Fibroblast of pulmonary artery (primary cell): ENCODE data around the gene ANLN.
"Not testable (repeated sequence)": the region's sequence is repeated elsewhere in the genome, so short reads cannot be mapped to it uniquely, and the experiment has no call there.

Experiments used
- DNase-seq: peaks from one replicate; pipeline ENCODE4 v3.0.0-alpha.2; 2010; ENCODE audit warnings: low read depth
- H3K4me3 ChIP-seq: replicated peaks from 2 replicates; pipeline ENCODE4 v1.5.1; 2011; ENCODE audit warnings: low read depth, mild to moderate bottlenecking, control low read depth, low read length, moderate library complexity
- CTCF ChIP-seq: IDR thresholded peaks from 2 replicates; pipeline ENCODE4 v1.5.1; 2011; ENCODE audit warnings: mild to moderate bottlenecking, control low read depth, low read length, inconsistent platforms; ENCODE audit errors: missing control alignments

The ANLN gene

DNA sequence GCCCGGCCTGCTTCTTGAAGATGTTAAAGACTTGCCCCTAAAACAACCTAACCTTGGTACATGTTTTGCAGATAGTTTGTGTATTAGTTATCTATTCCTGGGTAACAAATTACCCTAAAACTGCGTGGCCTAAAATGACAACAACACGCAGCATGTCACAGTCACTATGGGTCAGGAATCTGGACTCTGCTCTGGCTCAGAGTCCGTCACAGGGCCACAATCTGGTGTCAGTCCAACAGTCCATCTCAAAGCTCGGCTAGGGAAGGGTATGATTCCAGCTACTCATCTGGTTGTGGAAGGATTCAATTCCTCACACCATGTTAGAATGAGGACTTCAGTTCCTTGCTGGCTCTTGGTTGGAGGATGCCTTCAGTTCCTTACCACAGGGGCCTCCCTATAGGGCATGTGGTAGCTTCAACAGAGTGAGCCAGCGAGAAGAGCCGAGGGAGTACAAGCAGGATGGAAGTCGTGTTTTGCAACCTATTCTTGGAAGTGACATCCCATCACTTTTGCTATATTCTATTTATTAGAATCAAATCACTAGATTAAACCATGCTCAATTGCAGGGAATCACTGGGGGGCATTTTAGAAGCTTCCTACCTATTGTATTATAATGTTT lies 71.3 kb downstream of the ANLN start:
- H3K4me3 ChIP-seq, result no peak overlapping the region
- no peak for TF ChIP-seq CTCF
- DNase-seq, result no peak

DNA sequence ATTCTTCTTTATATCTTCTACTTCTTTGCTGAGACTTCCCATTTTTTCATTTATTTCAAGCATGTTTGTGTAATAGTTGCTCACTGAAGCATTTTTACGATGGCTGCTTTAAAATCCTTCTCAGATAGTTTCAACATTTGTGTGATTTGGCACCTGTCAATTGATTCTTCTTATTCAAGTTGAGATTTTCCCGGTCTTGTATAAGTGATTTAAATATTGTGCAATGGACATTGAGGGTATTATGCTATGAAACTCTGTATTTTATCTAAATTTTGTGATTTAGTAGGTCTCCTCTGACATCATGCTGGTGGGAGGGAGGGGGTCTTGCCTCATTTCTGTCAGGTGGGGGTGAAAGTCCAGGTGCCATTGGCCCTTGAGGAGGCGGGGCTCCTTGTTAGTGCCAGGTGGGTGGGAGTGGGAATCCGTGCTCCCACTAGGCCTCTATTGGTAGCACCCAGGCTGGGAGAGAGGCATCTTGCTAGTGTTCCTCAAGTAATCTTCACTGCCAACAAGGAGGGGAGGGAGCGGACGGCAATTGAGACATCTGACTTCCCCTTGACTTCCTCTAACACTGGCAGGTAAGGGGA lies 73.0 kb downstream of the ANLN start:
- no peak overlapping the region for H3K4me3 ChIP-seq
- TF ChIP-seq CTCF, result no peak
- DNase-seq, result no peak

- no peak for DNase-seq
- TF ChIP-seq CTCF, result no peak
- no peak overlapping the region for H3K4me3 ChIP-seq
Measured at GRCh38 chr7:36464271-36464670, 74.6 kb downstream of the ANLN start.

DNA sequence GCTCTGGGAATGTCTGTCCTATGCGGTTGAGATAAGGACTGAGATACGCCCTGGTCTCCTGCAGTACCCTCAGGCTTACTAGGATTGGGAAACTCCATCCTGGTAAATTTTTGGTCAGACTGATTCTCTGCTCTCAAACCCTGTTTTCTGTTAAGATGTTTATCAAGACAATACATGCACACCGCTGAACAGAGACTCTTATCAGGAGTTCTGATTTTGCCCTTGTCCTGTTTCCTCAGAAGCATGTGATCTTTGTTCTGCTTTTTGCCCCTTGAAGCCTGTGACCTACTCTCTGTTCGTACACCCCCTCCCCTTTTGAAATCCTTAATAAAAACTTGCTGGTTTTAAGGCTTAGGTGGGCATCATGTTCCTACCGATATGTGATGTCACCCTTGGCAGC lies 76.3 kb downstream of the ANLN start:
- not testable (repeated sequence) for DNase-seq, H3K4me3 ChIP-seq

GRCh38 chr7:36468370-36469101 lies 78.9 kb downstream of the ANLN start:
- no peak for TF ChIP-seq CTCF
- DNase-seq, result no peak
- no peak overlapping the region for H3K4me3 ChIP-seq

DNA sequence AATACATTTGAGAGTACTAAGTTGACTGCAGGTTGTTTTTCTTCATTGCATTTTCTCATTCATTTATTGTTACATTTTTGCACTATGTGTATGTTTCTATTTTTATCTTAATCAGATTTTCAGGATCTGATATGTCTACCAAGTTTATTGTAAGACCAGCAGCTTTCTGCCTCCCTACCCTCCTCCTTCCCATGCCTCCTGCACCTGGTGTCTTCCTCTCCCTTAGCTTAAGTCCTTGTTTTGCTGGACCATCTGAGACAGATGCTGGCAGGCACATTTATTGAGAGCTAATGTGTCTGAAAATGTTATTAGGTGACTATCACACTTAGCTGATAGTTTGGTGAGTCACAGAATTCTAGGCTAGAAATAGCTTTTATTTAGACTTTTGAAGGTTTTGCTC lies 79.6 kb downstream of the ANLN start:
- no peak overlapping the region for H3K4me3 ChIP-seq
- TF ChIP-seq CTCF, result no peak
- DNase-seq, result no peak

GRCh38 chr7:36472141-36472729 lies 82.6 kb downstream of the ANLN start:
- DNase-seq, result no peak
- H3K4me3 ChIP-seq, result no peak overlapping the region
- TF ChIP-seq CTCF, result no peak
